Aorta (tissue), 5 donors: ENCODE measurements around the gene NPPA. TPM values are rescaled to one million over a fixed set of nuclear protein-coding genes. Genes with fewer than 3 reads are reported as not detected.
A peak's percentile ranks its signal among the peaks of the same experiment; 100 is the strongest.

Source experiments
- ATAC-seq: fragments of 200-7000 bp; cut with Tn5 transposase; one replicate; pipeline ENCODE4 v1.9.1; 2022; ENCODE audit warnings: moderate library complexity; ENCODE audit not compliant: low FRiP score
- DNase-seq, 2 donors: peaks; one replicate each; pipeline ENCODE4 v3.0.0-alpha.2; 2020
- H3K27ac ChIP-seq, 2 donors: one replicate each; pipeline ENCODE4 v1.5.1; 2013; ENCODE audit warnings: low read length in 2 of 2, mild to moderate bottlenecking in 2 of 2, moderate library complexity in 2 of 2, control low read depth in 1 of 2, inconsistent platforms in 1 of 2, low read depth in 1 of 2
- H3K27me3 ChIP-seq, 2 donors: one replicate each; pipeline ENCODE4 v1.6.1; 2013; ENCODE audit warnings: control low read depth in 1 of 2, low read length in 1 of 2, mild to moderate bottlenecking in 1 of 2, moderate library complexity in 1 of 2; ENCODE audit not compliant: insufficient read depth in 2 of 2, control insufficient read depth in 1 of 2
- H3K36me3 ChIP-seq, 2 donors: one replicate each; pipeline ENCODE4 v1.6.1; 2013; ENCODE audit warnings: control low read depth in 1 of 2, low read length in 1 of 2, mild to moderate bottlenecking in 1 of 2; ENCODE audit not compliant: insufficient read depth in 2 of 2, control insufficient read depth in 1 of 2
- H3K4me1 ChIP-seq, 2 donors: one replicate each; pipeline ENCODE4 v1.6.1; 2013; ENCODE audit warnings: low read length in 2 of 2, control low read depth in 1 of 2, mild to moderate bottlenecking in 1 of 2, moderate library complexity in 1 of 2; ENCODE audit not compliant: insufficient read depth in 2 of 2, control insufficient read depth in 1 of 2
- H3K4me3 ChIP-seq, 2 donors: one replicate each; pipeline ENCODE4 v1.5.1; 2013; ENCODE audit warnings: low read length in 2 of 2, control low read depth in 1 of 2, mild to moderate bottlenecking in 1 of 2
- H3K9me3 ChIP-seq: one replicate; pipeline ENCODE4 v1.6.1; 2013; ENCODE audit warnings: mild to moderate bottlenecking, low read length; ENCODE audit not compliant: control insufficient read depth
- WGBS, 2 donors: extraction: QIAGEN DNeasy Blood & Tissue Kit; methylation state at CpG; one replicate each; pipeline ENCODE4 v1.1.7; 2013; 5-methylcytosine and 5-hydroxymethylcytosine counted together
- intact Hi-C, 2 donors: fragments of 100-400 bp; cut with DNase I; formaldehyde crosslinking; loops; one replicate each; pipeline versions ENCODE4 v1.14.2 to v1.15.0; 2022
- polyA plus RNA-seq, 2 donors: library from polyadenylated mRNA; stranded (reverse); fragments of 200-250 nt; gene quantifications; one replicate each; pipeline ENCODE4 v1.2.3, GENCODE V29; 2013
- total RNA-seq, 2 donors: library from RNA; stranded (reverse); fragmentation: NEBNext Ultra II Directional; extraction: Animal tissue kit (Norgen Biotek cat#: 25700); gene quantifications; one replicate each; pipeline ENCODE4 v1.2.1, GENCODE V29; 2021
- donor health status: healthy with polysubstance abuse.
- donor health status: Bipolar disorder and iron deficiency.
- donor health status: DM: no; HTN: no; CAD: no.
- donor health status: DM: no; HTN: no; CAD: no.
- donor health status: DM: yes; HTN: yes; CAD: no.

NPPA gene
- total and polyA plus RNA-seq, 4 donors = 0.23 to 5.5 (median 0.48) TPM; not detected in 1

GRCh38 chr1:11831945-11832725, 15.4 kb downstream of the NPPA start:
- intact Hi-C loops = no loop called here
- 77 to 83% methylated on average over 9 of the region's 9 CpGs for WGBS, 2 donors
- Histone ChIP-seq H3K4me3 (no peak overlapping the region), H3K9me3 (no peaks in the 10 kb centered on the region), H3K27ac (no peak overlapping the region), H3K4me1 (no peaks in the 10 kb centered on the region), H3K36me3 (peaks cover 0 to 21% of the 10 kb centered on the region in 2 donors), H3K27me3 (no peaks in the 10 kb centered on the region)
- ATAC-seq (peak; percentile 13), DNase-seq (no peak)

DNA sequence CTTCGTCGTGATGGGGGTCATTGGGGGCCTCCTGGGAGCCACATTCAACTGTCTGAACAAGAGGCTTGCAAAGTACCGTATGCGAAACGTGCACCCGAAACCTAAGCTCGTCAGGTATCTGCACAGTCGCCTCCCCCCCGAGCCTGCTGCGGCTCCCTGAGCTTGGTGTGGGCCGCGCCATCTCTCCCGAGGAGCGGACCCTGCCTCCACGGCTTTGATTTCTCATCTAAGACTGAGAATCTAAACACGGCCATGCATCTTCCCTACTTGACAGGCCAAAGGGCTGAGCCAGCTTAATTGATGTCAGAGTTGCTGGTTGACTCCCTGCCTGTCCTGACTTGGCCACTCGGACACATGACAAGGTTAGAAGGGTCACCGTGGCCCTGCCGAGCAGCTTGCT, 19.1 kb downstream of the NPPA start:
- H3K4me1 ChIP-seq = no peaks in the 10 kb centered on the region
- no peak overlapping the region for H3K4me3 ChIP-seq
- H3K9me3 ChIP-seq = no peaks in the 10 kb centered on the region
- DNase-seq (no peak), ATAC-seq (no peak)
- H3K27me3 ChIP-seq = no peaks in the 10 kb centered on the region
- intact Hi-C loops = no loop called here
- 90 to 92% methylated on average over 19 of the region's 19 CpGs for WGBS, 2 donors
- no peak overlapping the region for H3K27ac ChIP-seq
- peaks cover 11 to 14% of the 10 kb centered on the region in 2 donors for H3K36me3 ChIP-seq

- 95 to 96% methylated on average over 9 of the region's 9 CpGs for whole genome bisulfite sequencing, 2 donors
- ATAC-seq (no peak), DNase-seq (peak in 1 of 2 donors; percentile 53)
- H3K4me3 ChIP-seq = no peak overlapping the region
- H3K27me3 ChIP-seq = no peaks in the 10 kb centered on the region
- intact Hi-C loops = no loop called here
- peaks cover 11% of the 10 kb centered on the region in 2 donors for H3K36me3 ChIP-seq
- no peaks in the 10 kb centered on the region for H3K4me1 ChIP-seq
- no peaks in the 10 kb centered on the region for H3K9me3 ChIP-seq
- no peak overlapping the region for H3K27ac ChIP-seq
Observed at GRCh38 chr1:11826946-11827345, 20.6 kb downstream of the NPPA start.

- H3K27me3 ChIP-seq = no peaks in the 10 kb centered on the region
- 90 to 91% methylated on average over 7 of the region's 7 CpGs for WGBS, 2 donors
- H3K9me3 ChIP-seq = no peaks in the 10 kb centered on the region
- no peak overlapping the region for H3K4me3 ChIP-seq
- H3K36me3 ChIP-seq = peaks cover 11% of the 10 kb centered on the region in 2 donors
- no peak for DNase-seq
- no peak overlapping the region for H3K27ac ChIP-seq
- H3K4me1 ChIP-seq = no peaks in the 10 kb centered on the region
- ATAC-seq = no peak
- intact Hi-C loops = no loop called here
Observed at GRCh38 chr1:11825131-11825530, 22.5 kb downstream of the NPPA start.

- Histone ChIP-seq H3K36me3 (peaks cover 5 to 11% of the 10 kb centered on the region in 2 donors), H3K4me1 (no peaks in the 10 kb centered on the region), H3K27ac (no peak overlapping the region), H3K27me3 (no peaks in the 10 kb centered on the region), H3K4me3 (no peak overlapping the region), H3K9me3 (no peaks in the 10 kb centered on the region)
- WGBS, 2 donors = 85 to 91% methylated on average over 17 of the region's 17 CpGs
- peak in 1 of 2 donors; percentile 20 for DNase-seq
- no peak for ATAC-seq
- intact Hi-C loops = no loop called here
Observed at GRCh38 chr1:11823366-11824137, 24.0 kb downstream of the NPPA start.

GRCh38 chr1:11822091-11822490, 25.5 kb downstream of the NPPA start:
- WGBS, 2 donors = 75 to 77% methylated on average over 3 of the region's 3 CpGs
- Histone ChIP-seq H3K9me3 (no peaks in the 10 kb centered on the region), H3K36me3 (peaks cover 6 to 11% of the 10 kb centered on the region in 2 donors), H3K27me3 (no peaks in the 10 kb centered on the region), H3K4me3 (no peak overlapping the region), H3K4me1 (no peaks in the 10 kb centered on the region), H3K27ac (no peak overlapping the region)
- DNase-seq (no peak), ATAC-seq (no peak)
- intact Hi-C loops = no loop called here

GRCh38 chr1:11817192-11817591, 30.4 kb downstream of the NPPA start:
- Histone ChIP-seq H3K4me1 (no peaks in the 10 kb centered on the region), H3K36me3 (peaks cover 2 to 6% of the 10 kb centered on the region in 2 donors), H3K9me3 (no peaks in the 10 kb centered on the region), H3K27ac (no peak overlapping the region), H3K27me3 (no peaks in the 10 kb centered on the region), H3K4me3 (no peak overlapping the region)
- ATAC-seq (no peak), DNase-seq (no peak)
- intact Hi-C loops = no loop called here
- 92 to 95% methylated on average over 12 of the region's 12 CpGs for WGBS, 2 donors

GRCh38 chr1:11813021-11813420, 34.6 kb downstream of the NPPA start:
- ATAC-seq = no peak
- Histone ChIP-seq H3K36me3 (peaks cover 3 to 6% of the 10 kb centered on the region in 2 donors), H3K27me3 (no peaks in the 10 kb centered on the region), H3K4me3 (no peak overlapping the region), H3K9me3 (no peaks in the 10 kb centered on the region), H3K27ac (no peak overlapping the region), H3K4me1 (no peaks in the 10 kb centered on the region)
- intact Hi-C loops = no loop called here
- WGBS, 2 donors = 87 to 90% methylated on average over 5 of the region's 5 CpGs
- no peak for DNase-seq
